IMR-90 (cell line): ENCODE measurements around the gene SLC6A14. TPM values are rescaled to one million over a fixed set of nuclear protein-coding genes. Genes with fewer than 3 reads are reported as not detected.

Experiments used
- ATAC-seq: fragments of 200-7000 bp; cut with Tn5 transposase; 2 replicates; pipeline ENCODE4 v1.9.1; 2020; ENCODE audit warnings: low read depth, mild to moderate bottlenecking, moderate library complexity
- BruUV-seq: library from RNA; stranded (reverse); fragments of 400-500 nt; replicated peaks from 2 replicates; lab custom pipeline; 2021; lab: Mats Ljungman, UMichigan
- CTCF ChIA-PET: fragments of 300-600 bp; formaldehyde crosslinking; extraction: SDS; loops from one replicate; lab custom pipeline; 2021; ENCODE audit warnings: antibody characterized with exemption; lab: Yijun Ruan, JAX
- POLR2A ChIA-PET: fragments of 300-600 bp; sonication (Branson Sonifier 250); formaldehyde crosslinking; loops from one replicate; lab custom pipeline; 2022; ENCODE audit warnings: antibody characterized with exemption; ENCODE audit not compliant: unreplicated experiment; lab: Charles Lee
- DNase-seq: peaks from one replicate; pipeline ENCODE4 v3.0.0; 2013
- H2AFZ ChIP-seq: replicated peaks from 2 replicates; pipeline ENCODE3; 2013; ENCODE audit warnings: low read length, mild to moderate bottlenecking; ENCODE audit not compliant: poor library complexity
- H2AK5ac ChIP-seq: 2 replicates; pipeline ENCODE4 v1.6.1; 2013; ENCODE audit warnings: low read depth, low read length, inconsistent platforms
- H2AK9ac ChIP-seq: replicated peaks from 2 replicates; pipeline ENCODE3; 2013; ENCODE audit warnings: mild to moderate bottlenecking, low read depth, low read length, moderate library complexity; ENCODE audit not compliant: poor library complexity
- H2BK120ac ChIP-seq: 2 replicates; pipeline ENCODE4 v1.6.1; 2013; ENCODE audit warnings: low read depth, low read length, inconsistent platforms
- H2BK15ac ChIP-seq: 3 replicates; pipeline ENCODE4 v1.6.1; 2013; ENCODE audit warnings: low read depth, low read length, inconsistent platforms
- H2BK20ac ChIP-seq: 2 replicates; pipeline ENCODE4 v1.6.1; 2013; ENCODE audit warnings: low read depth, mild to moderate bottlenecking, inconsistent platforms, low read length, moderate library complexity
- H2BK5ac ChIP-seq: 2 replicates; pipeline ENCODE4 v1.6.1; 2013; ENCODE audit warnings: mild to moderate bottlenecking, low read depth, low read length, inconsistent platforms; ENCODE audit not compliant: poor library complexity, severe bottlenecking
- H3K14ac ChIP-seq: replicated peaks from 2 replicates; pipeline ENCODE4 v1.6.1; 2013; ENCODE audit warnings: low read depth, low read length, inconsistent platforms
- H3K18ac ChIP-seq: 2 replicates; pipeline ENCODE4 v1.6.1; 2013; ENCODE audit warnings: low read depth, low read length, control low read depth
- H3K23ac ChIP-seq: 2 replicates; pipeline ENCODE4 v1.6.1; 2013; ENCODE audit warnings: low read depth, low read length, inconsistent platforms
- H3K27ac ChIP-seq: 2 replicates; pipeline ENCODE4 v1.5.1; 2013; ENCODE audit warnings: mild to moderate bottlenecking, control low read depth, low read length; ENCODE audit not compliant: insufficient read depth
- H3K27me3 ChIP-seq: 2 replicates; pipeline ENCODE4 v1.6.1; 2013; ENCODE audit warnings: low read length; ENCODE audit not compliant: control insufficient read depth, insufficient read depth
- H3K36me3 ChIP-seq: 2 replicates; pipeline ENCODE4 v1.6.1; 2013; ENCODE audit warnings: low read length, mixed read lengths; ENCODE audit not compliant: control insufficient read depth, insufficient read depth
- H3K4ac ChIP-seq: 2 replicates; pipeline ENCODE4 v1.6.1; 2013; ENCODE audit warnings: low read depth, low read length, inconsistent platforms
- H3K4me1 ChIP-seq: 2 replicates; pipeline ENCODE4 v1.6.1; 2013; ENCODE audit warnings: low read length, mixed read lengths; ENCODE audit not compliant: control insufficient read depth, insufficient read depth
- H3K4me2 ChIP-seq: 2 replicates; pipeline ENCODE4 v1.6.1; 2013; ENCODE audit warnings: low read depth, mild to moderate bottlenecking, control low read depth, low read length, moderate library complexity
- H3K4me3 ChIP-seq: 2 replicates; pipeline ENCODE4 v1.5.1; 2013; ENCODE audit warnings: low read depth, mild to moderate bottlenecking, control low read depth, low read length, moderate library complexity; ENCODE audit not compliant: insufficient read depth
- H3K56ac ChIP-seq: 2 replicates; pipeline ENCODE4 v1.6.1; 2013; ENCODE audit warnings: low read length, inconsistent platforms; ENCODE audit not compliant: insufficient read depth; ENCODE audit errors: extremely low read depth
- H3K79me1 ChIP-seq, 2 experiments: 2 replicates each; pipeline ENCODE4 v1.6.1; 2013; ENCODE audit warnings: low read length in 2 of 2, inconsistent platforms in 1 of 2, low read depth in 1 of 2
- H3K9ac ChIP-seq: 2 replicates; pipeline ENCODE4 v1.6.1; 2013; ENCODE audit warnings: low read depth, low read length, control low read depth
- H3K9me1 ChIP-seq: 2 replicates; pipeline ENCODE4 v1.6.1; 2013; ENCODE audit warnings: low read length, inconsistent platforms; ENCODE audit not compliant: insufficient read depth
- H3K9me3 ChIP-seq: 2 replicates; pipeline ENCODE4 v1.6.1; 2013; ENCODE audit warnings: low read length; ENCODE audit not compliant: control insufficient read depth, insufficient read depth
- H4K20me1 ChIP-seq: 2 replicates; pipeline ENCODE4 v1.6.1; 2013; ENCODE audit warnings: low read length, inconsistent platforms; ENCODE audit not compliant: insufficient read depth
- H4K5ac ChIP-seq: 2 replicates; pipeline ENCODE4 v1.6.1; 2013; ENCODE audit warnings: mild to moderate bottlenecking, low read depth, low read length, control low read depth
- H4K8ac ChIP-seq, 2 experiments: 2 replicates each; pipeline ENCODE4 v1.6.1; 2013; ENCODE audit warnings: low read depth in 2 of 2, low read length in 2 of 2, control low read depth in 1 of 2, inconsistent platforms in 1 of 2
- H4K91ac ChIP-seq: 2 replicates; pipeline ENCODE4 v1.6.1; 2013; ENCODE audit warnings: low read depth, low read length, inconsistent platforms; ENCODE audit not compliant: insufficient read depth
- FOS ChIP-seq: fragments of 150-350 bp; IDR thresholded peaks from 2 replicates; pipeline ENCODE4 v1.6.1; 2016; ENCODE audit warnings: low read depth, low read length
- RCOR1 ChIP-seq: IDR thresholded peaks from 2 replicates; pipeline ENCODE4 v1.6.1; 2012; ENCODE audit warnings: mild to moderate bottlenecking, low read length, improper control_type of control experiment; ENCODE audit not compliant: insufficient replicate concordance
- WGBS, 2 experiments: methylation state at CpG; one replicate each; pipeline versions ENCODE4 v1.1.5 to v1.1.7; 2013; ENCODE audit warnings: missing lambda C conversion rate in 2 of 2; ENCODE audit not compliant: insufficient read length in 1 of 2; ENCODE audit errors: extremely low coverage in 2 of 2; 5-methylcytosine and 5-hydroxymethylcytosine counted together
- dilution Hi-C: fragments of 300-500 bp; cut with HindIII; formaldehyde crosslinking; loops from one replicate; pipeline ENCODE4 v1.14.3; 2018; ENCODE audit warnings: low sequenced_read_pairs; ENCODE audit not compliant: unreplicated experiment
- in situ Hi-C: fragments of 300-500 bp; cut with MboI; formaldehyde crosslinking; loops from 3 replicates; pipeline ENCODE4 v1.14.3; 2019; ENCODE audit warnings: low sequenced_read_pairs, inconsistent platforms, mixed read lengths
- intact Hi-C: fragments of 100-400 bp; cut with micrococcal nuclease; formaldehyde crosslinking; loops from 2 replicates; pipeline ENCODE4 v1.10.0; 2022
- polyA plus RNA-seq, 3 experiments: library from polyadenylated mRNA; depleted of rRNA; stranded (reverse); fragments of >200 nt; gene quantifications; 2 replicates each; pipeline ENCODE4 v1.2.3, GENCODE V29; 2012; ENCODE audit warnings: low replicate concordance in 1 of 3
- total RNA-seq: library from RNA; depleted of rRNA; stranded (reverse); fragments of >200 nt; gene quantifications from 2 replicates; pipeline ENCODE4 v1.2.3, GENCODE V29; 2012

Gene SLC6A14
- total and polyA plus RNA-seq, 2 of the 4 experiments (the other 2 are of a cell fraction), result not detected

DNA sequence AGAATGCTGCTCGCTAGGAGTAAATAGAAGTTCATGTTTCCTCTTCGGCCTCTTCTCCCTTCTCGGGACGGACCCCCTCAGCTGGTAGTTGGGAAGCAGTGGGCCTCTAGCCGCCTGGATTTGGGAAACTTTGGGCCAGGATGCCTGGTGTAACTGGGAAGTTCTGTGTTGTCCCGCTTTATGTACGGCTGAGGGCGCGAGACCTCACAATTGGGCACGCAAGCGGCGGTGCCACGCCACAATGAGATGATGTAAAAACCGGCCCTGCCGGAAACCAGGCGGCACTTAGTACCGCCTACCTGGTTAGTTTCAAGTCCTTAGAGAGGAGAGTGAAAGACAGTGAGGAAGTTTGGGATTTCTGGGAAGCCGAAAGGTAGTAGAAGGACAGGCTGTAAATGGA, 26.4 kb downstream of the SLC6A14 start, which contains the start of gene CT83:
CT83 (minus strand) TSS at position 155 of the 400 bp plus-strand sequence; CDS start at position 35, 120 bp downstream.
- TF ChIP-seq FOS (no peak), RCOR1 (no peak)
- DNase-seq (no peak), ATAC-seq (no peak)
- Histone ChIP-seq H2AK5ac (no peak within 1 kb of the TSS), H3K23ac (no peak within 1 kb of the TSS), H3K79me1 (no peaks in the 10 kb centered on the region), H2BK15ac (no peak within 1 kb of the TSS), H2BK120ac (no peak within 1 kb of the TSS), H2BK5ac (no peak within 1 kb of the TSS), H3K4me1 (no peaks in the 10 kb centered on the region), H3K4me2 (no peak within 1 kb of the TSS), H3K9ac (no peak within 1 kb of the TSS), H2AFZ (no peak within 1 kb of the TSS), H2BK20ac (no peak within 1 kb of the TSS), H3K4ac (no peak within 1 kb of the TSS), H3K18ac (no peak within 1 kb of the TSS), H3K27ac (no peak within 1 kb of the TSS), H3K9me1 (no peaks in the 10 kb centered on the region), H3K9me3 (no peaks in the 10 kb centered on the region), H4K5ac (no peak within 1 kb of the TSS), H4K91ac (no peak within 1 kb of the TSS), H3K56ac (no peak within 1 kb of the TSS), H4K8ac (no peak within 1 kb of the TSS), H3K4me3 (no peak within 1 kb of the TSS), H3K27me3 (no peaks in the 10 kb centered on the region), H3K36me3 (no peaks in the 10 kb centered on the region), H2AK9ac (no peak within 1 kb of the TSS), H4K20me1 (no peaks in the 10 kb centered on the region), H3K14ac (no peak within 1 kb of the TSS)
- in situ Hi-C loops, result no loop called here
- POLR2A ChIA-PET, result no interaction called here
- intact Hi-C loops, result no loop called here
- CTCF ChIA-PET, result no interaction called here
- WGBS, 2 experiments, result 64% methylated on average over 3 of the region's 18 CpGs; no CpG with 5 or more reads in 1 of the 2 experiments
- dilution Hi-C loops, result no loop called here
- BruUV-seq, result no TSS peak
